ENCODE data around the gene MGMT. TPM values are rescaled to one million over a fixed set of nuclear protein-coding genes. Genes with fewer than 3 reads are reported as not detected.

The MGMT gene
- total RNA-seq, 1 donor from 2014 or later, result 13.9 TPM

- DNase-seq (ENCODE audit: low spot score), result no peak
- no peak for TF ChIP-seq CTCF (IDR thresholded peaks at IDR 0.05)
Measured at GRCh38 chr10:129513312-129513711, 46.3 kb downstream of the MGMT start.

GRCh38 chr10:129514568-129515451, 47.8 kb downstream of the MGMT start:
- no peak for DNase-seq (ENCODE audit: low spot score)

More at GRCh38 chr10:129513312-129513711, 46.3 kb downstream of the MGMT start:
- Mint-ChIP-seq H3K36me3 (ENCODE audit: low read depth) (no peaks in the 10 kb centered on the region), H3K4me3 (ENCODE audit: unreplicated experiment) (no peak overlapping the region), H3K27ac (ENCODE audit: unreplicated experiment) (no peak overlapping the region), H3K27me3 (ENCODE audit: low read depth) (no peaks in the 10 kb centered on the region), H3K4me1 (ENCODE audit: low read depth) (no peaks in the 10 kb centered on the region), H3K9me3 (ENCODE audit: low read depth) (no peaks in the 10 kb centered on the region)

GRCh38 chr10:129516846-129517679, 50.0 kb downstream of the MGMT start:
- no peak for DNase-seq (ENCODE audit: low spot score)
- no peaks in the 10 kb centered on the region for H3K27me3 Mint-ChIP-seq (ENCODE audit: low read depth)
- H3K4me3 Mint-ChIP-seq (ENCODE audit: unreplicated experiment), result no peak overlapping the region
- H3K9me3 Mint-ChIP-seq (ENCODE audit: low read depth), result no peaks in the 10 kb centered on the region
- no peak overlapping the region for H3K27ac Mint-ChIP-seq (ENCODE audit: unreplicated experiment)
- no peak for TF ChIP-seq CTCF (IDR thresholded peaks at IDR 0.05)
- H3K4me1 Mint-ChIP-seq (ENCODE audit: low read depth), result no peaks in the 10 kb centered on the region
- no peaks in the 10 kb centered on the region for H3K36me3 Mint-ChIP-seq (ENCODE audit: low read depth)

More at GRCh38 chr10:129514568-129515451, 47.8 kb downstream of the MGMT start:
- no peak for TF ChIP-seq CTCF (IDR thresholded peaks at IDR 0.05)
- H3K4me1 Mint-ChIP-seq (ENCODE audit: low read depth), result no peaks in the 10 kb centered on the region
- H3K27ac Mint-ChIP-seq (ENCODE audit: unreplicated experiment), result no peak overlapping the region
- H3K9me3 Mint-ChIP-seq (ENCODE audit: low read depth), result no peaks in the 10 kb centered on the region
- no peak overlapping the region for H3K4me3 Mint-ChIP-seq (ENCODE audit: unreplicated experiment)
- no peaks in the 10 kb centered on the region for H3K27me3 Mint-ChIP-seq (ENCODE audit: low read depth)
- H3K36me3 Mint-ChIP-seq (ENCODE audit: low read depth), result no peaks in the 10 kb centered on the region

GRCh38 chr10:129517680-129518057, 50.6 kb downstream of the MGMT start:
- Mint-ChIP-seq H3K4me1 (ENCODE audit: low read depth) (no peaks in the 10 kb centered on the region), H3K36me3 (ENCODE audit: low read depth) (no peaks in the 10 kb centered on the region), H3K27me3 (ENCODE audit: low read depth) (no peaks in the 10 kb centered on the region), H3K9me3 (ENCODE audit: low read depth) (no peaks in the 10 kb centered on the region), H3K4me3 (ENCODE audit: unreplicated experiment) (no peak overlapping the region), H3K27ac (ENCODE audit: unreplicated experiment) (no peak overlapping the region)
- DNase-seq (ENCODE audit: low spot score), result no peak
- no peak for TF ChIP-seq CTCF (IDR thresholded peaks at IDR 0.05)

GRCh38 chr10:129518793-129519192, 51.8 kb downstream of the MGMT start:
- no peak for DNase-seq (ENCODE audit: low spot score)
- Mint-ChIP-seq H3K4me1 (ENCODE audit: low read depth) (no peaks in the 10 kb centered on the region), H3K4me3 (ENCODE audit: unreplicated experiment) (no peak overlapping the region), H3K27ac (ENCODE audit: unreplicated experiment) (no peak overlapping the region), H3K9me3 (ENCODE audit: low read depth) (no peaks in the 10 kb centered on the region), H3K36me3 (ENCODE audit: low read depth) (no peaks in the 10 kb centered on the region), H3K27me3 (ENCODE audit: low read depth) (no peaks in the 10 kb centered on the region)
- TF ChIP-seq CTCF (IDR thresholded peaks at IDR 0.05), result no peak

Measured in chondrocyte (in vitro differentiated cells).